GM18907 (cell line): Measurements from ENCODE around the gene RAB1A.

ENCODE experiments used
- ATAC-seq: cut with Tn5 transposase; IDR thresholded peaks from one replicate; pipeline ENCODE4 v1.9.1; 2021; ENCODE audit warnings: mild to moderate bottlenecking, moderate library complexity; ENCODE audit not compliant: unreplicated experiment

RAB1A gene

DNA sequence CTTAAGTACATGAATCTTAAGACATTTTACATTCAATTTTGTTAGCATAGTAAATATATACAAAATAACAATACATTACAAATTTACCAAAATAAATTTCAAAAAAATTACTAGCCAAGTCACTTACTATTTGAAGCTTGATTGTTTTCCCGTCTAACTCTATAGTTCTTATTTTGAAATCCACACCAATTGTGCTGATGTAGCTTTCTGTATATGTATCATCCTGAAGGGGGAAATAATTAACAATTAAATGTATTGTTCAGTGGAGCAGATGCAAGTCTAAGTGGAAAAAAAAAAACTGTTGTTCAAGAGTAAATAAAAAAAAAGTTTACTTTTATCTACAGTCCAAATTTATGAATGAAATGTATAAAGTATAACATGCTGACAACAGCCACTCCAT lies 32.1 kb downstream of the RAB1A start:
- ATAC-seq = no peak

DNA sequence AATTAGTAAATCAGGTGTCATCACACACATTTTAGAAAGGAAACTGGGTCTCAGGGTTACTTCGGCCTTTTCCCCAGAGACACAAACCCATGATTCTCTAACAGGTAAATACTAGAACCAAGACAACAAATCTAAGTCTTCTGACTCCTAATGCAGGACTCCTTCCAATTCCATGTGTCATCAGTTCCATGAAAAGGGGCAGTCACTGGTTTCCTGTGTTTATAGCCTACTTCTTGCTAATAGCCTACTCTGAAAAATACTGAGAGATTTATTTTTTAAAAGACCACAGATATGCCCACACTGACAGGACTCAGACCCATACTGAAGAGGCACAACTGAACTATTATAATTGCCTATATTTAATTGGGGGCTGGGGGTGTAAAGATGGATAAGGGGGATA lies 33.0 kb downstream of the RAB1A start:
- no peak for ATAC-seq

DNA sequence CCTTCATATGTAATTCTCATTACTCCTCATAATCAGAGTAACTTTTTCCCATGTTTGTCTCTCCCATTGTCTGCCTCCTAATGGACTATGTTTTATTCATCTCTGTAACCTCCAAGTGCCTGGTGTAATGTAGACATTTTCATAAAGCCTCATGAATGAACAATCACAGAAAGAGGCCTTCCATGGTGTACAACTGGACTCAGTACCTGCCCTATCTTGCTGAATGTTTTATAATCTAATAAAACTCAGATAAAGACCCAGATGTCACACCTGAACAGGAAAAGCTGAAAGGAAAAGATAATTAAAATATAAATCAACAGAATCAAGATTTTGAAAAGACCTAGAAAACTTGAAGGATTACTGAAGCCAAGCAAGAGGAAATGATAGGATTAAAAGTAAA lies 36.7 kb downstream of the RAB1A start:
- ATAC-seq = no peak

DNA sequence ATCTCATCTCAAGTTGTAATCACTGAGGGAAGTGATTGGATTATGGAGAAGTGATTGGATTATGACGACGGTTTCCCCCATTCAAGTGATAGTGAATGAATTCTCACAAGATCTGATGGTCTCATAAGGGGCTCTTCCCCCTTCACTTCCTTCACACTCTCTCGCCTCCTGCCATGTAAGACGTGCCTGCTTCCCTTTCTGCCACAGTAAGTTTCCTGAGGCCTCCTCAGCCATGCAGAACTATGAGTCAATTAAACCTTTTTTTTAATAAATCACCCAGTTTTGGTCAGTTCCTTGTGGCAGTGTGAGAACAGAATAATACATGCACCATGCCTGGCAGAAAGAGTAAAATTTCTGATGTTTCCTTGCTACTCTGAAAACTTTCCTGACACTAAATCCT lies 37.1 kb downstream of the RAB1A start:
- ATAC-seq = no peak

DNA sequence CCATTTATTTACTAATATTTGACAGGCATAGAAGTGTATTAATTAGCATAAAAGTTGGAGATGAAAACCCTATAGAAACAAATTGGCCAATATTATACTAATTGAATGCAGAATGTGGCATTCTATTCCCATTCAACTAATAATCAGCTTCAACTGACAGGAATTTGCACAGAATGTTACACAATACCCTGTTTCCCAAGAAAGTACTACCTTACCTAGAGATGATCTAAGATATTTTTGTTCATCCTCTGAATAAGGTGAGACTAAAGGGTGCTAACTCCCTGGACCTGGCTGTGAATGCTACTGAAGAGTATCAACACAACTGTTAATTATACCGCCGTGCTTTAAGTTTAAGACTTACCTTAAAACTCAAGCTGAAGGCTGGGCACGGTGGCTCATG lies 44.8 kb downstream of the RAB1A start:
- no peak for ATAC-seq

DNA sequence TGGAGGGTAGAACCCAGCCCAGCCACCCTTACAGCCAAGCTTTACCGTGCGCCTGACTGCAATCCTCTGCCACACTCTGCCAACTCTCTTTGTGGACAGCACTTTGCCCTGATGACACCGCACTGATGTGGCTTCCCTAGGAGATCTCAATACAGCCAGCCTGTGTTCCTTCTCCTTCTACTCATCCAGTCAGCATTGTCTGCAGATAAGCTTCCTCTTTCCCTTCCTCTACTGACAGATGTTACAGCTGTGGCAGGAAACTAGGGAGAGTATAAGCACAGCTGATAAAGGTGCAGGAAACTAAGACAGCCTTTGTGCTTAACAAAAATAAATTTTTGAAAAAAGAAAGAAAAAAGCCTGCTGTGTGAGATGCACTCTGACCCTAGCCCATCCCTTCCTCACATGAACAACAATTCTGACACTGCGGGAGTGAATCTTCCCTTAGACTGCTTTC lies 48.6 kb downstream of the RAB1A start:
- no peak for ATAC-seq

DNA sequence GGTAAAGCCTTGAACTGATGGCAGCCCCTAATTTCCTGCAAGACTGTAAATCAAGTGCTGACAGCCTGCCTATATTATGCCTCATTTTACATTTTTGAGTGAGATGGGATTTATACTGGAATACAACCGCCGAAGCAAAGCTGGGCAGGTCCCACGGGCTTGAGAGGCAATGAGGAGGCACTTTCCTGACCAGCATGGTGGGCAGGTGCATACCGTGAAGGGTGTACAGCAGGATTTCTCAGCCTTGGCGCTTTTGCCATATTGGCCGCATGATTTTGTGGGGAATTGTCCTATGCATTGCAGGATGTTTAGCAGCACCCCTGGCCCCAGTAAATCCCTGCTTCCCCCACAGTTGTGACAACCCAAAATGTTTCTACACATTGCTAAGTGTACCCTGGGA lies 50.9 kb downstream of the RAB1A start:
- no peak for ATAC-seq

DNA sequence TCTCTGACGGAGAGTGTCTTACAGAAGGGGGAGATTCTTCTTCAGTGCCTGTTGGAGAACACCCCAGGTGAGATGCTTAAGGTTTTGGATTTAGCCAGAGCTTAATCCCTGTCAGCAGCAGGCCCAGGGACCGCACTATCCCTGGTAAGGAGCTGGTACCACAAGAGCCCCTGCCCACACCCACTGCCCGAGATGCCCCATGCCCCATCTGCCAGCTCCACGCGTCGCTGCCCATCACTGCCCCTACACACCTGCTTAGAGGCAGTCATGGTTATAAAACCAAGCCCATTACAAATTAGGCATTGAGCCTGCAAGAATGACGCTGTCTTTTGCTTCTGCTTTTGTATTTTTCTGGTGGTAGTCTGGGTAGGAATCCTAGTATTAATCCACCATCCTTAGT lies 52.0 kb downstream of the RAB1A start:
- no peak for ATAC-seq

DNA sequence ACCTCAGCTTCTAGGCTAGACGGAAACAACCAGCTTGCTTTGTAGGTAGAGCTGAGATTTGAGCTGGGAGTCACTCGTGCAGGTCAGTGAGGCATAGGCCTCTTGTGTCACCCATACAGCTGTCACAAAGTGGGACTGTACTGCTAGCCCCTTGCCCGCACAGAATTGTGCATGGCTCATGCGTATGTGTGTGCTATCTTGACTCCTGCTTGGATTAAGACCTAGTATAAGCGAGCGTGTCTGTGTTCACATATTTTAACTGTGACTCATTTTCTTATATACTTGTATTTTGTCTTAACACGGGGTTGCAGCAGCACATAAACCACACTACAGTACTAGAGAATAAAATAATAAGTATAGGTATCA lies 53.6 kb downstream of the RAB1A start:
- ATAC-seq = no peak

DNA sequence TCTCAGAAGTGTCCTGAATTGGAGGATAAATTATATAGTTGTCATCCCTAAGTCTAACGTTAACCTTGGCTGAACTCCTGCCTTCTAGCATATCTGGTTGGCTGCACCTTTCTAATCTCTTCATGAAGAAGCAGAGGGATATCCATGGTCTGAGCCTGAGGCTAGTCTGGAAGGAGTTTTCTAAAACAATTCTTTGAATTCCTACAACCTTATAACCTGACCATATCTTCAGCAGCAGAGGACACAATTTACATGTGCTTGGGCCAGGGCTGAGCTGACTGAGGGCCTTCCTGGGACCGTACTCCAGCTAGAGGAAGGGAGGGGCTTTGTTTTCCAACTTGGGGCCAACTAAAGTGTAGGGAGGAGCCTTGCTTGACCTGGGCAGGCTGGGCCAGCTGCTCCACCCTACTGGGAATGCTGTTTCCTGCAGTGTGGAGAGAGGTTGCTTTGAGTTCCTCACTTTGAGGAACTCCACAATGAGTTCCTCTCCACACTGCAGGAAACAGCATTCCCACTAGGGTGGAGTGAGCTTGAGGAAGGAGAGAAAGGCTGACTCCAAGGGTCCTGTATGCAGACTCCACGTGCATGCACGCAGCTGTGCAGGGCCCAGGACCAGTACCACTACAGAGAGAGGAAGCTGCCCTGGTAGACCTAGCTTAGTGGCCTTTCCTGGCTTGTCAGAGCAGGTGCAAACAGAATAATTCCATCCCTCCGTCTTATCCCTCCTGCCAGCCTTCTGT lies 54.1 kb downstream of the RAB1A start:
- ATAC-seq = no peak

DNA sequence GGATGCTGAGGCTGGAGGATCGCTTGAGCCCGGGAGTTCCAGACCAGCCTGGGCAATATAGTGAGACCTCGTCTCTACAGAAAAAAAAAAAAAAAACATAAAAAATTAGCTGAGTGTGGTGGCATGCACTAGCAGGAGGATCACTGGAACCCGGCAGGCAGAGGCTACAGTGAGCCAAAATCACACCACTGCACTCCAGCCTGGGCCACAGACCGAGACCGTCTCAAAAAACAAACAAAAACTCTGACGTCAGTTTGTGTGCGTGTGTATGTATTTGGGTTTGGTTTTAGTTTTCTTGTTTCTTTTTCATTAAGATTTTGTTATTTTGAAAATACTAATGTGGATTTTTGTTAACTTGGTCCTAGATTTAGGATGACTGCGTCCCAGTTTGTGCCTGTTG lies 54.7 kb downstream of the RAB1A start:
- ATAC-seq = no peak

DNA sequence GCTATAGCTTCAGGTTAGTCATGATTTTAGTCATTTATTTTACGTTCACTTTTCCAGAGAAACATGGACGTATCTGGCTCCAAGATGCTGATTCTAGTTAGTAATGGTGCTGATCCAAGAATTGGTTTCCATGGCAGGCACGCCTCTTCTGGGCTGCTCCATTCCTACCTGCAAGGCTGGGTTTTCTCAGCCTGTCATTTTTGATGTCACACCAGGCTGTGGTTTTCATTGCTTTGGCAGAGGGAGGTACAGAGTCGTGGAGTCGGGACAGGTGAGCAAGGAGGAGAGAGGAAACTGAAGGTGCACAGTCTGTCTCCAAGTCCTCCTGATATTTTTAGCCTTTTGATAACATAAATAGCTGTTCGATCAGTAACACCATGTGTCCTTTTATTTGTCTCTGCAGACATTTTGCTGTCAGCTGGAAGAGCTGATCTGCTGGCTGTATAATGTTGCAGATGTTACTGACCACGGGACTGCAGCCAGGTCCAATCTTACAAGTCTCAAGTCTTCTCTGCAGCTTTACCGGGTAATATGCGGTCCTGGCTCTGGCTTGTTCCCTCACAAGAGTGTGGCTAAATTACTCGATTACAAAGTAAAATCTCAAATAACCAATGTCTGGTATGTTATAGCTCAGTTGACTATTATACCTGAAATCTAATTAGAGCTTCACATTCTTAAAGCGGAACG lies 55.9 kb downstream of the RAB1A start:
- no peak for ATAC-seq

DNA sequence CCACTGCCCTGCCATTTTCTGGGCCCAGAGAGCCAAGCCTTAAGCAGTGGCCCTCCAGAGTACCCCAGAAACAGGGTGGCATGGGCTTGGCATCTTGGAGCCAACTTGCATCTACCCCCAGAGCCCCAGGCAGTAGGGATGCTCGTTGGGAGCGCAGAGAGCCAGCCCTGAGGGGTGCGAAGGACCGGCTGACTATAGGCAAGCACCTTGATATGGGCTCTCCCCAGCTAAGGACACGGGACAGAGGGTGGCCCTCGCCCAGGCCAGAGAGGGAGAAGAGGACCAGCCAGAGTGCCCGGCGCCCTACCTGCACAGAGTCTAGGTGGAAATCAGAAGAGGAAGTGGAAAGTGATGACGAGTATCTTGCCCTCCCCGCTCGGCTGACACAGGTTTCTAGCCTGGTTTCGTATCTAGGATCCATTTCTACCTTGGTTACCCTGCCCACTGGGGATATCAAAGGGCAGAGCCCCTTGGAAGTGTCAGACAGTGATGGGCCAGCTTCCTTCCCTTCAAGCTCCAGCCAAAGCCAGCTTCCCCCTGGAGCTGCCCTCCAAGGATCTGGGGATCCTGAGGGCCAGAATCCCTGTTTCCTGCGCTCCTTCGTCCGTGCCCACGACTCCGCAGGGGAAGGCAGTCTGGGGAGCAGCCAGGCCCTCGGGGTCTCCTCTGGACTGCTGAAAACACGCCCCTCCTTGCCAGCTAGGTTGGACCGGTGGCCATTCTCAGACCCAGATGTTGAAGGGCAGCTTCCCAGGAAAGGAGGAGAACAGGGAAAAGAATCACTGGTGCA lies 57.5 kb downstream of the RAB1A start:
- peak; percentile 46 for ATAC-seq

DNA sequence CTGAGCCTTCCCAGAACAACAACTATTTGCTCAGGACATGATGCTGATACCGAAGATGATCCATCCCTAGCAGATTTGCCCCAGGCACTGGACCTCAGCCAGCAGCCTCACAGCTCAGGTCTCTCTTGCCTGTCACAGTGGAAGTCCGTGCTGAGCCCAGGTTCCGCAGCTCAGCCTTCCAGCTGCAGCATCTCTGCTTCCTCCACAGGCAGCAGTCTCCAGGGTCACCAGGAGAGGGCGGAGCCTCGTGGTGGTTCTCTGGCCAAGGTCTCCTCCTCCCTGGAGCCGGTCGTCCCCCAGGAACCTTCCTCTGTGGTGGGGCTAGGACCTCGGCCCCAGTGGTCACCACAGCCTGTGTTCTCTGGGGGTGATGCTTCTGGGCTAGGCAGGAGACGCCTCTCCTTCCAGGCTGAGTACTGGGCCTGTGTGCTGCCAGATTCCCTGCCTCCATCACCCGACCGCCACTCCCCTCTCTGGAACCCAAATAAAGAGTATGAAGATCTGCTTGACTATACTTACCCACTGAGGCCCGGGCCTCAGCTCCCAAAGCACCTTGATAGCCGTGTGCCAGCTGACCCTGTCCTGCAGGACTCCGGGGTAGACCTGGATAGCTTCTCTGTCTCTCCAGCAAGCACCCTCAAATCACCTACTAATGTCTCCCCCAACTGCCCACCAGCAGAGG lies 58.3 kb downstream of the RAB1A start:
- no peak for ATAC-seq

DNA sequence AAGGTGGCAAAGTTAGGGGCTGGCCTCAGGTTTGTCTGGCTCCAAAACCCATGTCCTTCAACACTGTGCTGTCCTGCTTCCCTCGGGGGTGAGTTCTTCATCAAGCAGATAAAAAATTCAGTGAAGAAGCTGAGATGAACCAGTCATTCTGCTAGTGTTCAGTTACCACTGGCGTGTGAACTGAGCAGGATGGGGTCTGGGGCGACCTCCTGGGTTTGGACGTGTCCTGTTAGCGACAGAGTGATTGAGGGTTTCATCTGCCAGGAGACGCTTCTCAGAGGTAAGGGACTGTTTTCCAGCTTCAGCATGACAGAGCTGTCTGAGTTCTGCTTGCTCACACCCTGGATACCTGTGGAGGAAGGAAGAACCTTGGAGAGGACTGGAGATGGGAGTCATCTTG lies 59.0 kb downstream of the RAB1A start:
- ATAC-seq = no peak

DNA sequence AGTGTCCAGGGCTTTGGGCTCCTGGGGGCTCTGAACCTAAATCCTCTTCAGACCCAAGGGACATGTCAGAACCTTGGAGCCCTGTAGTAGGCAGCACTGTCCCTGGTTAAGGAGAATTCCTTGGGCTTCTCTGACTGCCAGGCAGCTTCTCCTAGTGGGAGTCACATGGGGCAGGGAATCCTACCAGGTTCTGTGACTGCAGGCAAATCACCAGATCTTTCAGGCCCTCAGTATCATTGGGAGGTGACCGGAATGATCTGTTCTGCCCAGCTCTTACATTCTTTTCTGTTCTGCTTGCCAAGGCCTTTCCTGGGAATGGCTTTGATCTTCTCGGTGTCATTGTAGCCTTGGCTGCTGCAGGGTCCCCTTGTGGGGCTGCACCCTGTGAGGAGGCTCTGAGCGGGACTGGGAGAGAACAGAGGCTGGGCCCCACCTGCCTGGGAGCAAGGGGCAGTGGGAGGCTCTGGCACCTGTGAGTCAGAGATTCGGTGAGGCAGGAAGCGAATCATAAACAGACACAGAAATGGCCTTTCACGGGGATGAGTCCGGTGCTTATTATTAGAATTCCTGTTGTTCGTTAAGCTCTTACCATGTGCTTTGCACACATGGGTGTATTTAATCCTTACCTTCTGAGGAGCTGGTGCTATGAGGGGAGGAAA lies 59.6 kb downstream of the RAB1A start:
- no peak for ATAC-seq

DNA sequence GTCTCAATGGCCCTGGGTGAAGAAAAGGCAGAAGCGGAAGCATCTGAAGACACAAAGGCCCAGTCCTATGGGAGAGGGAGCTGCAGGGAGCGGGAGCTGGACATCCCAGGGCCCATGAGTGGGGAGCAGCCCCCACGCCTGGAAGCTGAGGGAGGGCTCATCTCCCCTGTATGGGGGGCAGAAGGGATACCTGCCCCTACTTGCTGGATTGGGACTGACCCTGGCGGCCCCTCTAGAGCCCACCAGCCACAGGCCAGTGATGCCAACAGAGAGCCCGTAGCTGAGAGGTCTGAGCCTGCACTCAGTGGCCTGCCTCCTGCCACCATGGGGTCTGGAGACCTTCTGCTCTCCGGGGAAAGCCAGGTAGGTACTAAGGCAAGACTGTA lies 60.5 kb downstream of the RAB1A start:
- ATAC-seq = no peak

DNA sequence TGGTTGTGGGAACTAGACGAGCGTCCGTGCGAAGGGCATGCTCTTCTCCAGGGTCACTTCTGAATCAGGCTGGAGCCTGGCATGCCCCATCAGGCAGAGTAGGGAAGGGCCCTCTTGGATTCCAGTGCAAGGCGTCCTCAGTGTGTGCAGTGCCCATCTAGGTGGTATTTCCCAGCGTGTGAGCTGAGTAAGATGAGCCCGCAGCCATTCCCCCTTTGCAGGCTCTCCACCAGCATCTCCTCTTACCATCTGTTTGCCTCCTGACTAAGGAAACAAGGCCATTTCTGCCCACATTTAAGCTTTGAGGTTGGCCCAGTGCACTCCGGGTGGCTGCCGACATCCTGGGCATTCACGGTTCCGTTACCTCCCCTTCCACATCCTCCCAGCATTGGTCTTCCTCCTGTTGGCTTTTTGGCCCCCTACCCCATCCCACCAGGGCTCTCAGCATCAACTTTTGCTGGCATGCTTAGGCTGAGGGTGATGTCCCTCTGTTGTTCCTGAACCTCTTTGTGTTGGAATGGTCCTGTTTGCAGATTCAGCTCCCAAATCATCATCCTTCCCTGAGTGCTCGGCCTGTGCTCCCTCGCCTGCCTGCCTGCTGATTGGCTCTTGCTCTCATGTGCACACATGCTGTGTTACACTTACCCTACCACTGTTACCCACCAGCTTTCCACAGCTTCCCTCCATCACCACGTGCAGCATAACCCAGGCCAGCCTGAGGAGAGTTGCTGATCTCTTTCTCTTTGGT lies 61.9 kb downstream of the RAB1A start:
- ATAC-seq = no peak

DNA sequence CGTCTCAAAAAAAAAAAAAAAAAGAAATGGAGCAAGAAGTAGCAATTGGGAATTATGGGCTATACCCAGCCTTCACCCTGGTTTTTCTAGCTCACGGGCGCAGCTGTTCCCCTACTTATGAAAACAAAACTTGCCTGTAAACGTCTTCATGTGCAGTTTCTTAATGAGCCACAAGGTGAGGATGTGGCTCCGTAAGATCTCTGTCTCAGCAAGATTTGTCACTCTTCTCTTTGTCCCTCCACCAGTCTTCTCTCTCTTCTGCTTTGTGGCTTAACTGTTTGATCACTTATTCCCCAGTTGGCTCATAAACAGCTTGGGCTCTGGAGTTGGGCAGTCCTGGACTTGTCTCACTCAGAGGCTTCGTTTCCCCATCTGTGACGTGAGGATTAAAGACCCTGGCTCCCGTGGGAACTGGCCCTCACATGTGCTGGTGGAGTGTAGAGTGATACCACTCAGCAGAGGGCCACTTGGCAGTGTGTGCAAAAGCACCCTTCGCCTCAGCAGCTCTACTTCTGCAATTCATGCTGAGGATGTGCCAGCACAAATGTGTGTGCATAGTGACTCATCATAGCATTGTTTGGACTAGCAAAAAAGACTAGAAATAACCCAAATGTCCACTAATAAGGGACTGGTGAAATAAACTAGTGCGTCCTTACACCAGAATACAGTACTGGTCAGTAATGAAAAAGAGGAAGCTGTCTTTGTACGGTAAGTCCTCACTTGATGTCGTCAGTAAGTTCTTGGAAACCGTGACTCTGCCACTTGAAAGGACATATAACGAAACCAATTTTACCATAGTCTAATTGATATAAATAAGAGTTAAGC lies 65.0 kb downstream of the RAB1A start:
- ATAC-seq = peak; percentile 88
